Sigmoid colon (tissue), 4 donors: ENCODE measurements around the gene BHLHE41.

Source experiments
- POLR2A ChIP-seq, 2 donors: fragments of 450-650 bp; IDR thresholded peaks; one replicate each; pipeline ENCODE4 v1.6.1; 2016; ENCODE audit warnings: antibody characterized with exemption in 2 of 2, mild to moderate bottlenecking in 2 of 2, moderate library complexity in 2 of 2
- POLR2AphosphoS5 ChIP-seq, 4 donors: sonication (generic); formaldehyde crosslinking; IDR thresholded peaks; one replicate each; pipeline ENCODE4 v1.6.1; 2017; ENCODE audit warnings: antibody characterized with exemption in 4 of 4

GRCh38 chr12:26162174-26162573 lies 37.3 kb upstream of the BHLHE41 start:
- no peak for TF ChIP-seq POLR2A (IDR thresholded peaks at IDR 0.05)
- TF ChIP-seq POLR2AphosphoS5 (IDR thresholded peaks at IDR 0.05) = no peak
